Right ventricle myocardium superior (tissue), 1 donor: Measurements from ENCODE around the gene CCDC154. TPM values are rescaled to one million over a fixed set of nuclear protein-coding genes. Genes with fewer than 3 reads are reported as not detected.
"Not testable (repeated sequence)": the region's sequence is repeated elsewhere in the genome, so short reads cannot be mapped to it uniquely, and the experiment has no call there.

ENCODE experiments used
- ATAC-seq: fragments of 200-7000 bp; cut with Tn5 transposase; one replicate; pipeline ENCODE4 v1.9.1; 2020; ENCODE audit warnings: mild to moderate bottlenecking; ENCODE audit not compliant: poor library complexity
- DNase-seq: peaks from one replicate; pipeline ENCODE4 v3.0.0-alpha.2; 2020
- intact Hi-C: fragments of 100-400 bp; cut with DNase I; formaldehyde crosslinking; loops from one replicate; pipeline ENCODE4 v1.11.2; 2022
- total RNA-seq: library from RNA; stranded (reverse); fragmentation: NEBNext Ultra II Directional; extraction: Animal tissue kit (Norgen Biotek cat#: 25700); gene quantifications from one replicate; pipeline ENCODE4 v1.2.1, GENCODE V29; 2021
- donor health status: DM: no; HTN: yes; CAD: no; lungs with severe emphysema.

The CCDC154 gene
- total RNA-seq, 1 donor from 2014 or later = 0.81 TPM

- intact Hi-C loops = no loop called here
- ATAC-seq (no peak), DNase-seq (no peak)
These were observed 868 bp downstream of the CCDC154 start for GRCh38 chr16:1443403-1443973.

DNA sequence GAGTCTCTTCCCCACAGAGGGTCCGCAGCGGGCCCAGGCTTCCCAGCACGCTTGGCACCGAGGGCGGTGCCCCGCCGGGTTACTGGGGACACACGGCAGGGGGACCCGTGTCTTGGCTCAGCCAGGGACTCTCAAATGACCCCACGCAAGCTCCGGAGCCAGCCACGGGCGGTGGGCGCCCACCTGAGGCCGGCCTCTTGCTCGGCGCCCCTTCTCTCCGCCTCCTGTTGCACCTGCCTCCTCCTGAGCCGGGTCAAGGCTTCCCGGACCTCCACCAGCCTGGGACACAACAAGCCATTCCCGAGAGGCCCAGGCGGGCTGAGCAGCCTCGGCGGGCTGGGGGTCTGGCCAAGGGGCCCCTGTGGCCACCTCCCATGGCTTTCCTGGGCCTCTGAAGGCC lies 1.7 kb downstream of the CCDC154 start:
- ATAC-seq (no peak), DNase-seq (no peak)
- intact Hi-C loops = no loop called here

GRCh38 chr16:1441391-1441829 lies 2.9 kb downstream of the CCDC154 start:
- DNase-seq = no peak
- intact Hi-C loops = no loop called here
- no peak for ATAC-seq

DNA sequence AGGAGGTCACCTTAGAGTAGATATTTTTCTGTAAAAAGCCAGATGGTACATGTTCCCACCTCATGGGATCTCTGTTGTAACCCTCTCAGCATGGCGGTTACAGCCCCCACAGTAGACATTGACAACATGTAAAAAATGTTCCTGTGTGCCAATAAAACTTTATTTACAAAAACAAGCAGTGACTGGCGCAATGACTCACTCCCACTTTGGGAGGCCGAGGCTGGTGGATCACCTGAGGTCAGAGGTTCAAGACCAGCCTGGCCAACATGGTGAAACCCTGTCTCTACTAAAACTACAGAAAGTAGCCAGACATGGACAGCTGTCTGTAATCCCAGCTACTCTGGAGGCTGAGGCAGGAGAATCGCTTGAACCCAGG lies 4.7 kb downstream of the CCDC154 start:
- ATAC-seq, intact Hi-C loops, DNase-seq: not testable (repeated sequence)

DNA sequence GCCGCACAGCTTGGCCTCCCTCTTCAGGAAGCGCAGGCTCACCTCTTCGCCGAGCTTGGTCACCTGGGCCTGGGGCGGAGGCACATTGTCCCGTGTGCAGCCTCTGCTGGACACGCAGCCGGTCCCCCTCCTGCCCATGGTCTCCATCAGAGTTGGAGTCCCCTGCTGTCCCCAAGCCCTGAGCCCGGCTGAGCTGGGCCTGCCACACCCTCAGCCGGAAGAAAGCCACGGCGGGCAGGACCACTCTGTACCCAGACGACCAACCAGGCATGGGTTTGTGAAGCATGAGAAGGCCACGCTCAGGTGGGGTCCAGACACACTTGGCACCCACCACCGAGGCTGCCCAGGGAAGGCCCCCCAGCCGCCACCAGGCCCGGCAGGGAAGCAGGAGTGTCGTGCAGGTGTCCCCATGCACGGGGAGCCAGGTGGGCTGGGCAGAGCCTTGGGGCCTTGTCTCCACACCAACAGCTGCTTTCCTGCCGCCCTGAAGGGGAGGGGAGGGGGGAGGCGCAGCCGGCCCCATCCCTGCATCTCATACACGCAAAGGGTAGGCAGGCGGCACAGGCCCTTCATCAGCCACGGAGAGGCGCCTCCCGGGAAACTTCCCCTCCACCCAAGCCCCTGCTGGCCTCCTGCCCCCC lies 5.2 kb downstream of the CCDC154 start:
- intact Hi-C loops = no loop called here
- no peak for ATAC-seq
- DNase-seq = no peak

GRCh38 chr16:1438229-1439057 lies 5.9 kb downstream of the CCDC154 start:
- intact Hi-C loops = no loop called here
- no peak for ATAC-seq
- DNase-seq = no peak

DNA sequence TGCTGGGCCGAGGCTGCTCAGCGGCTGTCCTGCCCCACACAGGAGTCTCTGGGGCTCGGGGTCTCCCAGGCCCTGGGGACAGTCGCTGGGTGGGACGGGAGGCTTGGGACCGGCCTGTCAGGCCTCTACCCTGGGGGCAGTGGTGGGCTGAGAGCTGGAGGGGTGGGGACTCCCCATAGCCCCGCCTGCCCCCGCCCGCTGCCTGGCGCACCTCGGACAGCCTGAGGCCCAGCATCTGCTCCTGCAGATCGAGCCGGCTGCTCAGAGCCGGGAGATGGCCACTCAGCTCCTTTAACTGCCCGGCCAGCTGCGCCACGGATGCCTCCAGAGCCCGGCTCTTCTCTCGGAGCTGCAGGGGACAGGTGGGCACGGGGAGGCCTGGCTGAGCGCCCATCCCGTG lies 6.8 kb downstream of the CCDC154 start:
- no peak for ATAC-seq
- no peak for DNase-seq
- intact Hi-C loops = no loop called here

DNA sequence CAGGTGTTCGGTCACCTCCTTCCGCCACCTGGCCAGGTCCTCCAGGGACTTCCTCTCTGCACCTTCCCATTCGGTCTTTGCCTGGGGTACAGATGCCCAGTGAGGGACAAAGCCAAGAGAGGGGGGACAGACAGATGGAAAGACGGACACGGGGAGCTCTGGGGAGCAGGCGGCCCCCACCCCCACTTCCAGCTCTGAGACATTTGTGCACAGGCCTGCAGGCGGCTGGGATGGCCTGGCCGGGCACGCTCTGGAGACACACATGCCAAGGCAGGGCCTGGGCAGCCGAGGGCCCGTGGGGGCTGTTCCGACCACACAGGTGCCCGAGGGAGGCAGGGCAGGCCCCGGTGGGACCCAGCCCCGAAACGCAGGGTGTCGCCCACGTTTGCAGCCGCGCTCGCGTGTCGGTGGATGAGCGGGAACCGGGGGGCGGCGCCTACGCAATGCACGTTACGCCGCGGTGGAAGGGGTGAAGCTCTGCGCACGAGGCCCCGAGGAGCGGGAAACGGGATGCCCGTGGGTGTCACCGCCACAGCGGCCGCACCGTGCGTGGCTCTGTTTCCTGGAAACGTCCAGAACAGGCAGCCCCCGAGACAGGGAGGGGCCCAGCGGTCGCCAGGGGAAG lies 7.5 kb downstream of the CCDC154 start:
- DNase-seq (no peak), ATAC-seq (no peak)
- intact Hi-C loops = no loop called here

DNA sequence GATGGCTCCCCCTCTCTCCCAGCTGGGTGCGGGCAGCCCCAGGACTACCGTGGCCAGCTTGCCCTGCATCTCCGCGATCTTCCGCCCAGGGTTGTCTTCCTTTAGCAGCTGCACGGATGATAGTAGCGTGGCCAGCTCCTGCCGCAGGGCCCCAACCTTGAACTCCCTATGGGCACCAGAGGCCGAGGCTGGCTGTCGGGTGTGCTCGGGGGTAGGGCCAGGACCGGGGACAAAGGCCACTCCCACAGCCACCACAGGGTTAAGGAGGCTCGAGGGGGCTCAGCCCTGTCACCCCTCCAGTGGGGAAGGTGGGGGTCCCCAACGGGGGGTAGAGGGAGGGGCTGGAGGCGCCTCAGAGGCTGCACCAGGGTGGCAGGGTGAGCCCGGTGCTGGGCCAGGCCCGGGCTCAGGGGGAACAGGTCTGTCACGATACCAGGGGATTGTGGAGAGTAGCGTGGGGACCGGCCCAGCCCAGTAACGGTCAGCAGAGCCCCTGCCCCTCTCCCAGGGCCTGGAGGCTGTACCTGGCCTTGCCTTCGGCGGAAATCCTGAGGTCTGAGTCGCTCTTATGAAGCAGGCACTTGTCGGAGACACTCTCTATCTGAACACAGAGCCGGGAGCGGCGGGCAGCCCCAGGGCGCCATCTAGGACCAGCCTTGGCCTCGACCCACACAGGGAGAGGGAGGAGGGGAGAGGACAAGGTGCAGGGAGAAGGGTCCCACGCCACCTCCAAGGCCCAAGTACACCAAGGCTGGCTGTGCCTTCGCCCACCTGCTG lies 8.2 kb downstream of the CCDC154 start:
- ATAC-seq (no peak), DNase-seq (no peak)
- intact Hi-C loops = no loop called here

GRCh38 chr16:1434644-1435592 lies 9.4 kb downstream of the CCDC154 start:
- no peak for DNase-seq
- ATAC-seq = no peak

GRCh38 chr16:1433756-1434155 lies 10.6 kb downstream of the CCDC154 start:
- intact Hi-C loops = no loop called here
- DNase-seq = no peak
- no peak for ATAC-seq

More at GRCh38 chr16:1434644-1435592, 9.4 kb downstream of the CCDC154 start:
- intact Hi-C loops = no loop called here

- intact Hi-C loops = no loop called here
- no peak for ATAC-seq
- no peak for DNase-seq
These were observed 11.1 kb downstream of the CCDC154 start for GRCh38 chr16:1433263-1433560.

- no peak for ATAC-seq
- no peak for DNase-seq
- intact Hi-C loops = no loop called here
These were observed 11.7 kb downstream of the CCDC154 start for GRCh38 chr16:1432388-1433262.

DNA sequence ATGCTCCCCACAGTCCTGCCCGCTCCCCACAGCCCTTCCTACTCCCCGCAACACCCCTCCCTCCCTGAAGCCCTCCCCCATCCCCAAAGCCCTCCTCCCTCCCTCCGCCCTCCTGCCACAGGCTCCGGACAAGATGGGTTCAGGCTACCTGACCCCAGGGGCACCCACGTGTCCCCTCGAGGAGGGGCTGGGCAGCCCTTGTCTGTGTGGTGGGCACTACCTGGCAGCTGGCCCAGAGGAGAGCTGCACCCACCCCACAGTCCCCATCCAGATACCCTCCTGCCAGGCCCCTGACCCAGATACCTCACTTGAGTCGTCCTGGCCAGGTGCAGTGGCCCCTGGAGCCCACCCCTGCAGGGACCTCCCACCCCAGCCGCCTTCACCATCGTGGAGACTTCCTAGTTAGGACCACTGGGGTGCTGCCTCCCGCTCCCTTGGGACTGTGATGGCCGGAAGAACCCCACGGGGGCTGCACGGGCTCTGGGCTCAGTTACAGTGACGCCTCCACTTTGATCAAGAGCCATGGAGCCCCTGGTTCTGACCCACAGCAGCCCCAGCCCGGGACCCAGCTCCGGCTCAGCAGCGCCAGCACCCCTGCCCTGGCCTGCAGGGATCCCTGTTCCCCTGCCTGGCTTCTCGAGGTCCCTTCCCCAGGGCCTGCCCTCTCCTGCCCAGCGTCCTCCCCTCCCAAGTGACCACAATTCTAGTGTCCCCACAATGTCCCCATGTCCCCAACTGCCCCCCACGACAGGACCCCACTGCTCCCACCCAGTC lies 12.7 kb downstream of the CCDC154 start:
- intact Hi-C loops = no loop called here
- ATAC-seq = no peak

DNA sequence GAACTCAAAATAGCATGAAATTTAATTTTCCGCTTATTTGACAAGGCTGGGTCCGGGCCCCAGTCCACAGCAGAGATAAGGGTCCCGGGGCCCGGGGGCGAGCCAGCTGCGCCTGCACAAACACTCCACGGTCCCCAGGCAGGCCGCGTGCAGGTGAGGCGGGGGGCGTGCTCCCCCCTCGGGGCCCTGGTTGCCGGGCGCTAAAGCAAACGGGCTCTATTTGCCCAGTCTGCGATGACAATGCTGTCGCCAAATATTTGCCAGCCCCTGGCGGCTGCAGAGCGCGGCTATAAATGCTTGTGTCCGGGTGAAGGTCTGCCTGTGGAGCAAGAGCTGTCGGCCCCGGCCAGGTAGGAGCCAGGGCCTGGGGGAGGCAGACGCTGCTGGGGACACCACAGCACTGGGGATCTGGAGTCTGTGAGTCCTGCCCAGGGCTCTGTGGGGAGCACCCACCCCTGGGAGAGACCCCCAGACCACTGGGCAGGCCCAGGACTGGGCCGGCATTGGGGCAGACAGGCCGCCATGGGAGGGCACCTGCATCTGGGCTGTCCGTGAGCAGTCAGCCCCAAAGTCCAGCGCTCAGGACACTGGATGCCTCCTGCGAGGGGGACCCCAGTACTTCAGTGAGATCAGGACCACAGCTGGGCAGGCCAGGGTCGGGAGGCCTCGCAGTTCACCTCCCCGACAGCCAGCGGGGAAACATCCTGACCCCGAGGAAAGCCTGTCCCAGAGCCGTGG lies 13.4 kb downstream of the CCDC154 start, which contains the start of gene PERCC1:
PERCC1 (plus strand) TSS at position 320 of the 738 bp plus-strand sequence. CDS start 1,516 bp downstream, outside the sequence.
- intact Hi-C loops = no loop called here
- ATAC-seq (no peak), DNase-seq (no peak)

More for the DNA sequence above, 12.7 kb downstream of the CCDC154 start:
- DNase-seq = no peak
